MCF 10A (cell line): Measurements from ENCODE around the gene SMIM10L1. TPM values are rescaled to one million over a fixed set of nuclear protein-coding genes. Genes with fewer than 3 reads are reported as not detected.

Experiments used
- BruUV-seq: library from RNA; stranded (reverse); fragments of 400-500 nt; replicated peaks from 2 replicates; lab custom pipeline; 2021; lab: Mats Ljungman, UMichigan
- CTCF ChIA-PET: fragments of 300-600 bp; sonication (Branson Sonifier 250); formaldehyde crosslinking; extraction: SDS; loops from one replicate; lab custom pipeline; 2021; ENCODE audit warnings: antibody characterized with exemption, inconsistent platforms; lab: Yijun Ruan, JAX
- POLR2A ChIA-PET: fragments of 300-600, 350-650 bp; sonication (Branson Sonifier 250); formaldehyde crosslinking; extraction: SDS; loops from one replicate; lab custom pipeline; 2020; ENCODE audit warnings: antibody characterized with exemption, inconsistent platforms; lab: Yijun Ruan, JAX
- DNase-seq: peaks from one replicate; pipeline ENCODE4 v3.0.0-alpha.2; 2018; ENCODE audit not compliant: unreplicated experiment
- H3K27ac Mint-ChIP-seq: one replicate; pipeline ENCODE4 v1.8.0; 2022; ENCODE audit warnings: mild to moderate bottlenecking, low read depth, mixed read lengths; ENCODE audit not compliant: unreplicated experiment
- H3K27me3 Mint-ChIP-seq: one replicate; pipeline ENCODE4 v1.8.0; 2022; ENCODE audit warnings: mixed read lengths; ENCODE audit not compliant: insufficient read depth, unreplicated experiment
- H3K36me3 Mint-ChIP-seq: one replicate; pipeline ENCODE4 v1.8.0; 2022; ENCODE audit warnings: mild to moderate bottlenecking, moderate library complexity, mixed read lengths; ENCODE audit not compliant: insufficient read depth, unreplicated experiment
- H3K4me1 Mint-ChIP-seq: one replicate; pipeline ENCODE4 v1.8.0; 2022; ENCODE audit warnings: mixed read lengths; ENCODE audit not compliant: insufficient read depth, unreplicated experiment
- H3K4me3 Mint-ChIP-seq: one replicate; pipeline ENCODE4 v1.8.0; 2022; ENCODE audit warnings: mild to moderate bottlenecking, moderate library complexity, mixed read lengths; ENCODE audit not compliant: unreplicated experiment
- H3K9me3 Mint-ChIP-seq: one replicate; pipeline ENCODE4 v1.8.0; 2022; ENCODE audit warnings: mixed read lengths; ENCODE audit not compliant: unreplicated experiment
- intact Hi-C: fragments of 100-400 bp; cut with micrococcal nuclease; formaldehyde crosslinking; loops from 2 replicates; pipeline ENCODE4 v1.14.1; 2022
- total RNA-seq: library from RNA; stranded (reverse); gene quantifications from 2 replicates; pipeline ENCODE4 v1.2.3, GENCODE V29; 2022
- TF ChIP-seq, protein P1 (sequence below): fragments of 200-600 bp; IDR thresholded peaks from one replicate; pipeline ENCODE4 v1.8.0; 2022; ENCODE audit warnings: antibody characterized with exemption, mild to moderate bottlenecking; ENCODE audit not compliant: unreplicated experiment

Gene SMIM10L1
- total RNA-seq, 1 experiment from 2014 or later: 10.5 TPM

DNA sequence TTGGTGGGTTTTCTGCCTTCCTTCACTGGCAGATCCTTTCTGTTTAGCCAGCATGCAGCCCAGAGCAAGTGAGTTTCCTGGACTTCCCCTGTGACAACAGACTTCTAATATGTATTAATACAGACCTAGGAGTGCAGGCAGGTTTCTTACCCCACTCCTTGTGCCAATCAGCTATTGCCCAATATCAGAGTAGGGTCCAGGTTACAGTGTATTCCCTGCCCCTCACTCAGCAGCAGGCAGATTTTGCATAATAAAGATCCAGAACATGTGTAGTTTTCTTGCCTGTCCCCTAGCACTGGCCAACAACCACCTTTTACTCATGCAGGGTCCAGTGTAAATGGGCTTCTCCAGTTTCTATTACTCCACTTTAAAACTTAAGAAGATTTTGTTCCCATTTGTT is 4.7 kb upstream of the SMIM10L1 start:
- H3K9me3 Mint-ChIP-seq: no peaks in the 10 kb centered on the region
- H3K27me3 Mint-ChIP-seq: no peaks in the 10 kb centered on the region
- TF ChIP-seq, protein P1, sequence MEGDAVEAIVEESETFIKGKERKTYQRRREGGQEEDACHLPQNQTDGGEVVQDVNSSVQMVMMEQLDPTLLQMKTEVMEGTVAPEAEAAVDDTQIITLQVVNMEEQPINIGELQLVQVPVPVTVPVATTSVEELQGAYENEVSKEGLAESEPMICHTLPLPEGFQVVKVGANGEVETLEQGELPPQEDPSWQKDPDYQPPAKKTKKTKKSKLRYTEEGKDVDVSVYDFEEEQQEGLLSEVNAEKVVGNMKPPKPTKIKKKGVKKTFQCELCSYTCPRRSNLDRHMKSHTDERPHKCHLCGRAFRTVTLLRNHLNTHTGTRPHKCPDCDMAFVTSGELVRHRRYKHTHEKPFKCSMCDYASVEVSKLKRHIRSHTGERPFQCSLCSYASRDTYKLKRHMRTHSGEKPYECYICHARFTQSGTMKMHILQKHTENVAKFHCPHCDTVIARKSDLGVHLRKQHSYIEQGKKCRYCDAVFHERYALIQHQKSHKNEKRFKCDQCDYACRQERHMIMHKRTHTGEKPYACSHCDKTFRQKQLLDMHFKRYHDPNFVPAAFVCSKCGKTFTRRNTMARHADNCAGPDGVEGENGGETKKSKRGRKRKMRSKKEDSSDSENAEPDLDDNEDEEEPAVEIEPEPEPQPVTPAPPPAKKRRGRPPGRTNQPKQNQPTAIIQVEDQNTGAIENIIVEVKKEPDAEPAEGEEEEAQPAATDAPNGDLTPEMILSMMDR: no peak
- H3K4me3 Mint-ChIP-seq: no peak overlapping the region
- ChIA-PET POLR2A (interaction anchor here (0.6 kb wide), 1 partner anchor 8 kb away, joined by 4 read pairs; no protein-coding TSS in a partner anchor), CTCF (no interaction called here)
- H3K27ac Mint-ChIP-seq: no peak overlapping the region
- intact Hi-C loops: no loop called here
- DNase-seq: no peak
- H3K4me1 Mint-ChIP-seq: peaks cover 28% of the 10 kb centered on the region
- BruUV-seq: no TSS peak
- peaks cover 30% of the 10 kb centered on the region for H3K36me3 Mint-ChIP-seq

- intact Hi-C loops: loop anchor here (5.0 kb wide), 1 partner anchor 228 kb away; no protein-coding TSS in a partner anchor
- H3K36me3 Mint-ChIP-seq: peaks cover 13% of the 10 kb centered on the region
These were observed 217 bp upstream of the SMIM10L1 start for GRCh38 chr12:11170810-11171144.

DNA sequence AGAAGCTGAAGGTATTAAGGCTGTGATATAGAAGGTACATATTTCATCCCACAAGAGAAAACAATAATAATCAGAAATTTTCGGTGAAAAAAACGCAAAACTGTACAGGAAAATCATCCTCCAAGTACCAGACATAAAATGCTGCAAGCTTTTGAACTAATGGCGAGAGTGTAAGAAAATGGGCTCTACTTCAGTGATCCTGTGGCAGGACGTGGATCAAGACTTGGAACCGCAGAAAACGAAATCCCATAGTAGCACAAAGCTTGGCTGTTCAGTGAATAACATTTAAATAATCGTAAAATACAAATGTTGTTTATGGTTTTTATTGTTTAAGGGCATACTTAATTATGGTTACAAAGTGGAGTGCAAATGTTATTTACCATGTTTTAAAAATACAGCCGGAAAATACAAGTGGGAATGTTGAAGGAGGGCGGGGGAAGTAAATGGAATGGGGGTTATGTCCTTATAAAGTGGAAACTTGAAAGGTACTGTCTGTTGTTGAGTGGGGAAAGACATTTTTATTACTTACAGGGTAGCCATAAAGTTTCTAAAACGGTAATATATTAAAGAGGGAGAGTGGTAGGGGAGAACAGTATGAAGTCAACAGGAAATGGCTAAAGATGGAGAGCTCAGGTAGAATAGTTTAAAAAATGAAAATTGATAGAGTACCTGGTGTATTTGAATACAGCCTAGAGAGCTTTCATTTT is 1.1 kb downstream of the SMIM10L1 start:
- TF ChIP-seq, protein P1: no peak
- DNase-seq: peak; percentile 27
- no peaks in the 10 kb centered on the region for H3K9me3 Mint-ChIP-seq
- ChIA-PET CTCF (interaction anchor here (0.5 to 1.6 kb wide), 9 partner anchors 9 to 1871 kb away, joined by 3 to 5 read pairs (median 3); no protein-coding TSS in a partner anchor), POLR2A (interaction anchor here (0.7 to 4.2 kb wide), 24 partner anchors 9 to 1548 kb away, joined by 3 to 36 read pairs (median 4); partner anchors contain the start of genes MAGOHB and YBX3)
- H3K4me3 Mint-ChIP-seq: peak overlapping the region; percentile 99
- H3K36me3 Mint-ChIP-seq: no peaks in the 10 kb centered on the region
- peaks cover 49% of the 10 kb centered on the region for H3K4me1 Mint-ChIP-seq
- TSS peak; percentile 83 for BruUV-seq
- peak overlapping the region; percentile 98 for H3K27ac Mint-ChIP-seq
- no peaks in the 10 kb centered on the region for H3K27me3 Mint-ChIP-seq
- intact Hi-C loops: loop anchor here (5.0 kb wide), 1 partner anchor 230 kb away; no protein-coding TSS in a partner anchor

More at GRCh38 chr12:11170810-11171144, 217 bp upstream of the SMIM10L1 start:
- BruUV-seq: no TSS peak
- ChIA-PET POLR2A (interaction anchor here (0.9 to 4.2 kb wide), 20 partner anchors 8 to 1549 kb away, joined by 3 to 36 read pairs (median 5); partner anchors contain the start of genes MAGOHB, TAS2R14 and YBX3), CTCF (interaction anchor here (0.5 to 1.6 kb wide), 5 partner anchors 8 to 318 kb away, joined by 3 to 4 read pairs (median 3); no protein-coding TSS in a partner anchor)
- TF ChIP-seq, protein P1: no peak
- H3K27ac Mint-ChIP-seq: peak overlapping the region; percentile 98
- peak overlapping the region; percentile 99 for H3K4me3 Mint-ChIP-seq
- DNase-seq: no peak
- H3K4me1 Mint-ChIP-seq: peaks cover 45% of the 10 kb centered on the region
- no peaks in the 10 kb centered on the region for H3K9me3 Mint-ChIP-seq
- no peaks in the 10 kb centered on the region for H3K27me3 Mint-ChIP-seq

GRCh38 chr12:11174022-11174421 is 3.0 kb downstream of the SMIM10L1 start:
- ChIA-PET POLR2A (interaction anchor here (1.6 kb wide), 1 partner anchor 452 kb away, joined by 4 read pairs; no protein-coding TSS in a partner anchor), CTCF (interaction anchor here (0.6 to 0.9 kb wide), 5 partner anchors 12 to 977 kb away, joined by 3 to 6 read pairs (median 3); no protein-coding TSS in a partner anchor)
- intact Hi-C loops: loop anchor here (5.0 kb wide), 1 partner anchor 232 kb away; no protein-coding TSS in a partner anchor
- Mint-ChIP-seq H3K4me1 (peaks cover 37% of the 10 kb centered on the region), H3K27ac (no peak overlapping the region), H3K9me3 (no peaks in the 10 kb centered on the region), H3K36me3 (no peaks in the 10 kb centered on the region), H3K27me3 (no peaks in the 10 kb centered on the region), H3K4me3 (no peak overlapping the region)
- TF ChIP-seq, protein P1: no peak
- no peak for DNase-seq
- no TSS peak for BruUV-seq
